ENCODE data around the gene LHX4.
A peak's percentile ranks its signal among the peaks of the same experiment; 100 is the strongest.

LHX4 gene

DNA sequence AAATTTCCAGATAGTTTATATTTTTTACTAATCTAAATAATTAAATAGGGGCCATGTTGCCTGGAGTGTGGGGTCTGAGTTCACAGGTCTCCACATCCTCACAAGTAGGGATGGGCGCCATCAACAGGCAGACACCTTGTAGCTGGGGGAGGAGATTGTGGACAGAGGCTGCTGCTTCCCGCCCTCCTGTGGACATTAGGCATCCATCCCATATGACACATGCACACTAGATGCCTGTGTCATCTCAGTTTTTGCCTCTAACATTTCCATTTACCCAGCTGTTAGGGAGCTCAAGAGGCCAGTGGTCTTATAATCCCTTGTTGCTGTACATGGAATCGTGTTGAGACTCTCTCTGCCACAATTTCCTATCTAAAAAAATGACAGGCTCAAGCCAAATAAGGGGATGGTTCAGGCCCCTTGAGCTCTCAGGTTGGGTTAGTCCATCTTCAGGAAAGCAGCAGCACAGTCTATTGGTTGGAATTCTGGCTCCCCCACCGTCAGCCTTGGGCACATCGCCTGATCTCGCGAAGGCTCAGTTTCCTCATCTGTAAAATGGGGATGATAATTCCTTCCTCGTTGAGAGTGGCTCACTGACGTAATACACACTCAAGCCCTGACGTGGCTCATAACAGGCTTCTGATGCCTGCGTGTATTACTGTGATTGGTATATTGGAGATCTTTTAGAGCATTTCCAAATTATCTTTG lies 13.6 kb downstream of the LHX4 start:
- DNase-seq (ENCODE audit: low read depth in 3 of 3) = no peak

GRCh38 chr1:180244840-180245239 lies 14.8 kb downstream of the LHX4 start:
- no peak for DNase-seq (ENCODE audit: low read depth in 3 of 3)

- DNase-seq (ENCODE audit: low read depth in 3 of 3) = no peak
These were observed 16.5 kb downstream of the LHX4 start for GRCh38 chr1:180246579-180246978.

DNA sequence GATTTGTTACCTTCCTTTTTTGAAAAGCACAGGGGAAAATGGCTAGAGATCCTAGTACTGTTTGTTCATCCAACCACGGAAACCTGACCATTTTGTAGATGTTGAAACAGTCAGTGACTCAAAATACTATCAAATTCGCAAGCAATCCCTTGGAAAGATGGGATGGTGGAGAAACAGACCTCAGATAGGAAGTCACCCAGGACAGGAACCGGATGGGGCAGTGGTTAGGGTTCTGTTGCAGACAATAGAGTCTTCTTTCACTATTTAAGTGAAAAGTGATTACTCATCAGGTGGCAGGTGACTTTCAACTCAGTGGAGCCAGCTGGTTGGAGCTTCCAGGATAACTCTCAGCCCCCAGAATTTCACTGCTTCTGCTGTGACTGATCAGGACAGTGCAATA lies 17.0 kb downstream of the LHX4 start:
- no peak for DNase-seq (ENCODE audit: low read depth in 3 of 3)

- no peak for DNase-seq (ENCODE audit: low read depth in 3 of 3)
These were observed 17.5 kb downstream of the LHX4 start for GRCh38 chr1:180247580-180247979.

DNA sequence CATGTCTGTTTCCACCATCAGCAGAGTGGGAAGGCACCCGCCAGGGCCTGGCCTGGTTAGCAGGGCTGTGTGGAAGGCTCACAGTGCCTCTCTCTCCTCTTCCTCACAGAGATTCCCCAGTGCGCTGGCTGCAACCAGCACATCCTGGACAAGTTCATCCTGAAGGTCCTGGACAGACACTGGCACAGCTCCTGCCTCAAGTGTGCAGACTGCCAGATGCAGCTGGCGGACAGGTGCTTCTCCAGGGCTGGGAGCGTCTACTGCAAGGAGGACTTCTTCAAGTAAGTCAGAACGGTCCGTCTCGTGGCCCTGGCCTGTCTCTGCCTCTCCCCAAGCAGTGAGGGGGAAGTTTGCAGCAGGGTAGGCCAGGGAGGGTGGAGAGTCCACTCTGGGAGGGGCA lies 18.1 kb downstream of the LHX4 start:
- no peak for DNase-seq (ENCODE audit: low read depth in 3 of 3)

DNA sequence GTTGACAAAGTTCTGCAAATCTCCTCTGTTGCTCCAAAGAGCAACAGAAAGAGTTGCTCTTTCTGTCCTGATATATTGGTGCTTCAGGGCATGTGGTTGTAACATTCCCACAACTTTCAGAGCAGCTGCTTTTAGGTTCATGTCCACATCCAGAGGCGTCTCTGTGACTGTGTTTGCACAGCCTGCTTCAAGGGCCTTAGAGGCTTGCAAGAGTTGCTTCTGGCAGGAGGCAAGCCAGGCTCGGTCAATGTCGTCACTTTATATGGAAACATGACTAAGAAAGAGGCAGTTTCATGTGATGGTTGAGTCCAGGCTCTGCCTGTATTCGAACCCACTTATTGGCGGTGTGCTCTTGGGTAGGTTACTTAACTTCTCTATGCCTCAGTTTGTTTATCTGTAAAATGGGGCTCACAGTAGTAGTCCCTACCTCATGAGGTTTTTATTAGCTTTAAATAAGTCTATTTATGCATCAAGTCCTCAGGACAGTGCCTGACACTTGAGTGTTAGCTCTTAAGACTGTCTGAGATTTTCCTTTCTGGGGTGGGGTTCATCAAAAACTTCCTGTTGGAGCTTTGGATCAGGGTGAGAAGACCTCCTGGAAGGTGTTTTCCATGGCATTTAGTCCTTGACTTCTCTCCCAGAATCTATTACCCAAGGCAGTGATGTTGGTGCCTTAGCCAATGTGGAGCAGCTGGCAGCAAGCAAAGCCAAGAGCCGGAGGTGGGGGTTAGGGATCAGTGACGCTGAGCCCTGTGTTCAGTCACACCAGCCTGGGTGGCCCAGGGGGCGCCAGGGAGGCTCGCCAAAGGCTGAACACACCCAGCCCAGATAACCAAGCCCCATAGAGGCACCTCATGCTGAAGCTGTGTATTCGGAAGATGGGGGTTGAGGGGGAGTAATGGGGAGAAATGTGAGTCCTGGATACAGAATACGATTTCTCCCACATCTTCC lies 18.9 kb downstream of the LHX4 start:
- DNase-seq (ENCODE audit: low read depth in 3 of 3) = no peak

DNA sequence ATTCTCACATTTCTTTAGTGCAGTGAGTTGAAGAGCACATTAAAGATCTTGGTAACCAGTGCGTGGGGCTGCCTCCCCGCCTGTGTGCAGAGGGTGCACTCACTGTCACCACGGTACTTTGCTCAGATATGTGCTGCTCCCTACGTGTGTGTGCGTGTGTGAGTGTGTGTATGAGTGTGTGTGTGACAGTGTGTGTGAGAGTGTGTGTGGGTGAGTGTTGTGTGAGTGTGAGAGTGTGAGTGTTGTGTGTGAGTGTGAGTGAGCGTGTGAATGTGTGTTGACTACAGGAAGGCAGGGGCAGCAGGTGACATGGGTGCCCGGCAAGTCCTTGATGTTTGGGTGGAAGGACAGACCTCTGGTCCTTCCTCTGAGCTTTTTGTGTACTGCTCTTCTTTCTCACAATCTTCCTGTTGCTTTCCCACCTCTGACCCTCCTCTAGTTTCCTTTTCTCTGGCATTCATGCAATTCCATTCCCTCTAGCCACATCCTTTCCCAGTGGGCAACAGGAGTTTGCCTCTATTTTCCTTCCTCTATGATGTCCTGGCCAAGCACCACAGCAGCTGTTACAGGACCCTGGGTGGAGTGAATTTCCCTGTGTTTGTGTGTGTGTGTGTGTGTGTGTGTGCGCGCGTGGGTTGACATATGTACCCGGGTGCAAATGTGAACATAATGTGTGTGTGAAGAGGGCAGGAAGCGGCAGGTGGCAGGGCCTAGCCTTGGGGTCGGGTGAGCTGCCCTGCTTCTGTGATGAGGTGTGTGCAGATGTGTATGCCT lies 19.8 kb downstream of the LHX4 start:
- DNase-seq (ENCODE audit: low read depth in 3 of 3) = no peak

GRCh38 chr1:180250499-180250770 lies 20.4 kb downstream of the LHX4 start:
- no peak for DNase-seq (ENCODE audit: low read depth in 3 of 3)

DNA sequence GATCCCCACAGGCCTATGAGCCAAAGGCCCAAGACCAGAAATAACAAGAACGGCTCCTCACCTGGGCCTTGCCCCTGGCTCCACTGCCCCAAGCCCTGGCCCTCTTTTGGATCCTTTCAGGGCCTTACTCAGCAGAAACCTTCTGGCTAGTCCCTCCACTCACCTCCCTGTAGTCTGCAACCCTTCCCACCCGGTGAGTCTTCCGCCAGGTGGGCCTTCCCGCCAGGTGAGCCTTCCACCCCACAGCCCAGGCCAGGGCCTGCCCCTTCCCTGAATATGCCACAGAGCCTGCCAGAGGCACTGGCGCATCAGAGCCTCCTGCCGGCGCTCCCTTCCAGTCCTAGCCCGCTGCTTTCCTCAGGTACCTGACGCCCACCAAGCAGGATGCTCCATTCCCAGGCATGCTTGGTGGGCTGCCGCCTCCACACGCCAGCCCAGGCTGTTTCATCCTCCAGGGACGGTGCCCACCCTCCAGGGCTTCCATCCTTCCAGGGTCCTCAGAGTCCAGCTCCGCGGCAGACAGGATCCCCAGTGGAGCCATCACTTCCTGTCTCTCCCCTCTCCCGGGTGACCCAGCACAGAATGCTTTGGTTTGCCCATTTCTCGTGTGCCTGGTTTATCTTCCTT lies 20.9 kb downstream of the LHX4 start:
- DNase-seq (ENCODE audit: low read depth in 3 of 3) = no peak

- no peak for DNase-seq (ENCODE audit: low read depth in 3 of 3)
These were observed 21.7 kb downstream of the LHX4 start for GRCh38 chr1:180251526-180252305.

DNA sequence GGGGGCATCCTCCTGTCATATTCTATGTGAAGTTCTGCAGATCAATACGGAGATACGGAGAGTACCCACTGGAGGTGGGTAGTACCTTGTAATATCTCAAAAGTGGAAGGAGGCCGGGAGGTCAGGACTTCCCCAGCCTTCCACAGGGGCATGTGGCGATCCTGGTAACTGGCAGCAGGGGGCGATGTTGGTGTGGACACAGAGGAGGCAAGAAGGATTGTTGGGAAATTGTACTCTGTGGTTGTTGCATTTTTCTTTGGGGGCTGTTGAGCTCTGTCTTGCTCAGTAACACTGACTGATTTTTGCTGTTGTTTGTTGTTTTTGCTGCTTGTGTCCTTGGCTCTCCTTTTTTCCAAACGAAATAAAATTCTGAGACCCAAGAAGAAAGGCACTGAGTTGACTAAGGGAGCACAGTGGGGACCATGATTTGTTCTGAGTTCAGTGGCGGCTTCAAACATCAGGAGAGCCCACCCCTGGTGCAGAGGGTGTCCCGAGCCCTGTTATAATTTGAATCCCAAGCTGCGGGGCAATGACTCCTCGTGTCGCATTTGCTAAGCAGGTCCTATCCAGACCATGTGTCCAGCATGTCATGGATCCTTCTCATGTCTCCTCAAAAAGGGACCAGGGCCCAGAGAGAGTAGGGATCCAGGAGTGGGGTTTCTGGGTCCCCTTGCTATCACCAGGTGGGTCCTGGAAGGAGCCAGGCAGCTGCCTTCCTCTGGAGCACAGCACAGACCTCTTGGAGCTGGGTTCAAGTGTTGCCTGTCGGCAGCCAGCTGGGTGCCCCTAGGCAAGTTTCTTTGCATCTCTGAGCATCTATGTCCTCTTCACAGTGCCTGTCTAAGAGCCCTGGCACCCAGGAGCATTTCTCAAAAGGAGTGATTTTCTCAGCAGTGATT lies 22.8 kb downstream of the LHX4 start:
- peak; percentile 32 to 44 (median 40) for DNase-seq (ENCODE audit: low read depth in 3 of 3)

- no peak for DNase-seq (ENCODE audit: low read depth in 3 of 3)
These were observed 23.8 kb downstream of the LHX4 start for GRCh38 chr1:180253585-180254495.

- DNase-seq (ENCODE audit: low read depth in 3 of 3) = no peak
These were observed 24.4 kb downstream of the LHX4 start for GRCh38 chr1:180254496-180254819.

DNA sequence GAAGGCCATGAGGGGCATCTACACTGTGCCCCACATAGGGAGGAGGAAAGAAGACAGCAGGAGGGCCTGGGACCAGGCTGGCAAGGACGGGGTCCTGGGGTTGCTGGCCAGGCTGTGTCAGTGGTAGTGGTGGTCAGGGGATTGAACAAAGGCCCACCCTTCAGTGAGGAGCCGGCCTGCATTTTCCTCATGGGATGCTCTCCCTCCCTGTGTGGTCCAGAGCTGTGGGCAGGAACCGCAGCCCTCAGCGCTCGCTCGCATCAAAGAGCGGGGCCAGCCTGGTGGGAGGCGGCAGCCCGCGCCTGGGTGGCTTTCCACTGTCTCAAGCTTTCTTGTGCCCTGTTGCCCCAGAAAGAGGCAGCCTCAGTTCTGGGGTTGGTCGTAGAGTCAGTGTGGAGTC lies 24.8 kb downstream of the LHX4 start:
- no peak for DNase-seq (ENCODE audit: low read depth in 3 of 3)

- no peak for DNase-seq (ENCODE audit: low read depth in 3 of 3)
These were observed 25.7 kb downstream of the LHX4 start for GRCh38 chr1:180255536-180256340.

DNA sequence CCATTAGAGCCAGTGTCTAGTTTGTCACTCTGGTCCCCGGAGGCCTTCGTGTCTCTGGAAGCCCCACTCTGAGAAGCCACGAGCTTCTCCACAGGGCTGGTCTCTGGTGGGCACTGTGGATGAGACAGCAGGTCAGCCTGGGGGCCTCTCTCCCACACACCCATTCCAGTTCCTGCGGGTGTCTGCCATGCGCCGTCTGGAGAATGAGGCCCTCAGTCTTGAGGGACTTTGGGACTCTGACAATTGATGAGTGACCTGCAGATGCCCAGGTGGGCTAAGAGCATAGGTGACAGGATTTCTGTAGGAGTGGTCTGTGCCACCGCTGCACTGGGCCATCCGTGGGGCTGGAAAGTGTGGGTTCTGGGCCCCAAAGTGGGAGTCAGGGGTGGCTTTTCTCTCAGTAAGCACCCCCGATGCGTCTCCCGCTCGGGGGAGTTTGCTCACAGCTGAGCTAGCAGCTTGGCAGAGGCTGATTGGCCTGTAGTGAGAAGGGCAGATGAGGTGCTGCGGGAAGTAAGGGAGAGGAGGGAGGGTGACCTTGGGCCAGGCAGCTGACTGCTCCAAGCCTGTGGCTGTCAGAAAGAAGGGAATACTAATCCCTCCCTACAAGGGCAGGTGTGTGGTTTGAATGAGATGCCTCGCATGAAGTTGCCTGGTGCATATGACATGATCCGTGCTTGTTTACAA lies 26.4 kb downstream of the LHX4 start:
- DNase-seq (ENCODE audit: low read depth in 3 of 3) = no peak

- no peak for DNase-seq (ENCODE audit: low read depth in 3 of 3)
These were observed 26.9 kb downstream of the LHX4 start for GRCh38 chr1:180257028-180257386.

All from stimulated activated CD4-positive, alpha-beta T cell treated with anti-CD3 and anti-CD28 coated beads, TNF-alpha, amount 100 ng/mL, for 4 hours (primary cell).